ENCODE data around the gene JAK1.

- TF ChIP-seq POLR2A (IDR thresholded peaks at IDR 0.05; ENCODE audit: low read length) (no peak), GATA1 (IDR thresholded peaks at IDR 0.05; ENCODE audit: low read depth, low read length) (no peak)
Observed at GRCh38 chr1:64984737-64985136, 18.4 kb upstream of the JAK1 start.
